Activated CD4-positive, alpha-beta T cell treated with anti-CD3 and anti-CD28 coated beads, Interleukin-2, Interleukin-4, amounts not matched to agents 100 ng/mL and 50 ng/mL, durations not matched to agents 16 hours and 8 hours (primary cell): Measurements from ENCODE around the gene ADCY5.
"Not testable (repeated sequence)": the region's sequence is repeated elsewhere in the genome, so short reads cannot be mapped to it uniquely, and the experiment has no call there.

ENCODE experiments used
- DNase-seq: peaks from one replicate; pipeline ENCODE4 v3.0.0-alpha.2; 2020; ENCODE audit warnings: low spot score

ADCY5 gene

GRCh38 chr3:123448536-123449101, at the start of gene ADCY5:
ADCY5 (minus strand) TSS chr3:123449090; CDS start chr3:123448545, 545 bp downstream.
- DNase-seq = no peak

- DNase-seq = no peak
Observed at GRCh38 chr3:123493912-123494311, 45.0 kb upstream of the ADCY5 start.

GRCh38 chr3:123491966-123492587, 43.2 kb upstream of the ADCY5 start:
- DNase-seq = no peak

- DNase-seq = peak; percentile 44
Observed at GRCh38 chr3:123489400-123490004, 40.6 kb upstream of the ADCY5 start.

- DNase-seq = no peak
Observed at GRCh38 chr3:123488645-123489347, 39.9 kb upstream of the ADCY5 start.

DNA sequence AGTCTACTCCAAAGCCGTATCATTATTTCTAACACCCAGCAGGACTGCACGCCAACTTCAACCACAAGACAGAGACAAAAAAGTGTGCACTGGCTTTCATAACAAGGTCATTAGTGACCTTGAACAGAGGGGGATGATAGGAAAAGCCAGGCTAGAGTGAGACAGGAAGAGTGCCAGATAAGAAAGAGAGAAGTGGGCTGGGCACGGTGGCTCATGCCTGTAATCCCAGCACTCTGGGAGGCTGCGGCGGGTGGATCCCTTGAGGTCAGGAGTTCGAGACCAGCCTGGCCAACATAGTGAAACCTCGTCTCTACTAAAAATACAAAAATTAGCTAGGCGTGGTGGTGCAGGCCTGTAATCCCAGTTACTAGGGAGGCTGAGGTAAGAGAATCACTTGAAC, 38.2 kb upstream of the ADCY5 start:
- DNase-seq = not testable (repeated sequence)

GRCh38 chr3:123486460-123486859, 37.6 kb upstream of the ADCY5 start:
- no peak for DNase-seq

- no peak for DNase-seq
Observed at GRCh38 chr3:123485551-123485950, 36.7 kb upstream of the ADCY5 start.

DNA sequence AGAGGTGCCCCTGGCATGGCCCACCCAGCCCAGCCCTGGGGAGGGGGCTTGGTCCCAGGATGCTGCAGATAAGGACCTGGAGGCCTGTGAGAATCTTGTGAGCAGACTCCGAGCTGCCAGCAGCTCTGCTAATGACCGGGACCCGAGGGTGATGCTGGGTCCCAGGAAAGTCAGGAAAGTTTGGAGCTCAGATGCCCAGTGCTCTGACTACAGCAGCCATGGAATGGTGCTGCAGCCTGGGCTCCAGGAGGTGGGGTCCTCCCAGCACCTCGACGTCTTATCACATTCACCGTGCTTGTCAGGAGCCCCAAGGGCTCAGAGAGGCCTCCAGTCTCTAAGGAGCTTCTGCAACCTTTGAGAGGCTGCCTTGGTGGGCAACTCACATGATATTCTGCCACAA, 34.3 kb upstream of the ADCY5 start:
- no peak for DNase-seq

DNA sequence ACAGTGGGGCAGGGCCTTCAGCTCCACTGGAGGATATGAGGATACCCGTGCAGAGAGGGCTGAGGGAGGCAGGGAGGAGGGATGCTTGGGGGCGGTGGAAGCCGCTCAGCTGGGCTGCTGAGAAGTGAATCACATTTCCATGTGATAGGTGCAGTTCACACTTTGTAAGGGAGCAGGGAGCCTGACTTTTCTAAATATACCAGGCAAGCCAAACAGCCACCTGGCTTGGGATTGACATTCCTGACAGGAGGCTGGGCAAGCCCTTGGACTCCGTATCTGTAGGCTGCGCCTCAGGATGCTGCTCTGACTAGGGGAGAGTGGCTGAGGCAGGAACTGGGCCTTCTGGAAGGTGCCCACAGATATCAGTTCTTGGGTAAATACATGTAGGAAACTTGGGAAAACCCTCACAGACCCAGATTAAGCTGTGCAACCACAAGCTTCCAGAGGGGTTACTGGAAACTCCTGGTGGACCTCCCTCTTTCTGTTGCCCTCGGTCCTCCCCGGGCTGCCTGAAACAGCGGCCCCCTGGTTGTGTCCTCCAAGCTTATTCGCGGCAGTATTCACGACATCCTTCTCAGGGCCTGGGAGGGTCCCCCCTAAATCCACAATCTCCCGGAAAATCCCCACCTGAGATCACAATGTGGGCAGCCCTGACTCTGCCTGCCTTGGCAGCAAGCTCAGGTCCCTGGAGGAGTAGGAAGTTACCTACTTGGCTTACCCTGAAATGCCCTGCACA, 33.0 kb upstream of the ADCY5 start:
- DNase-seq = no peak

GRCh38 chr3:123481071-123481470, 32.2 kb upstream of the ADCY5 start:
- no peak for DNase-seq

DNA sequence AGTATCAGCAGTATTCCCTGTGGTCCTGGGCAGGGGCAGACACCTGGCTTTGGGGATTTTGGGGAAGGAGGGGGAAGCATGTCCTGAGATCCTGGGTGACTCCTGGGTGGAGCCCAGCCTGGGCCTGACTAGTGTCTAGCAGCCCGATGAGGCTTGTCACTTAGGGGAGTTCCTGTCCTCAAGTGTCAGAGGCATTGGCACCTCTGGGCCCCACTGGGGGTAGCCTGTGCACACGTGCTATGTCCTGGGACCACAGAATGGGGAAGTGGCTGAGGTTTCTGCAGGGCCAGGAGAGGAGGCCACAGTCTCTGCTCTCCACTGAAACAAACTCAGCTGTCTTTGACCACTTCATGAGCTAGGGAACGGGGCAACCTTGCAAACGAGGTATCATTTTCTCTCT, 31.5 kb upstream of the ADCY5 start:
- DNase-seq = no peak

GRCh38 chr3:123479891-123480290, 31.0 kb upstream of the ADCY5 start:
- DNase-seq = no peak

DNA sequence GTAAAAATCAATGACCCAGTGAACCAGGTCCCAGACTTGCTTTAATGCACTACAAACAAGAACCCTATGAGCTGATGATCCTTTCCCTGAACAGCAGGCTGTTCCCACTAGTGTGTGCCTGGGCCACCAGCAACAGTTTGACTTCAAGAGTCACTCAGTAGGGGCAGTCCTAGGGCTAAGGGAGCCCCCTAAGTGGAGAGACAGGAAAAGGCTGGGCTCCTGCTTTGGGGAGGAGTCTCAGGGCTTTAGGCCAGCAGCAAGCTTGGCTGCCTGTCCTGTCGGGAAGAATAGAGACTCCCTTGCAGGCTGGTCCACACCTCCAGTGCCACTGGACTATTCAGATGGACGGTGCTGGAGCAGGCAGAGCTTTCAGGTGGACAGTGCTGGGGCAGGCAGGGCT, 29.4 kb upstream of the ADCY5 start:
- DNase-seq = no peak

DNA sequence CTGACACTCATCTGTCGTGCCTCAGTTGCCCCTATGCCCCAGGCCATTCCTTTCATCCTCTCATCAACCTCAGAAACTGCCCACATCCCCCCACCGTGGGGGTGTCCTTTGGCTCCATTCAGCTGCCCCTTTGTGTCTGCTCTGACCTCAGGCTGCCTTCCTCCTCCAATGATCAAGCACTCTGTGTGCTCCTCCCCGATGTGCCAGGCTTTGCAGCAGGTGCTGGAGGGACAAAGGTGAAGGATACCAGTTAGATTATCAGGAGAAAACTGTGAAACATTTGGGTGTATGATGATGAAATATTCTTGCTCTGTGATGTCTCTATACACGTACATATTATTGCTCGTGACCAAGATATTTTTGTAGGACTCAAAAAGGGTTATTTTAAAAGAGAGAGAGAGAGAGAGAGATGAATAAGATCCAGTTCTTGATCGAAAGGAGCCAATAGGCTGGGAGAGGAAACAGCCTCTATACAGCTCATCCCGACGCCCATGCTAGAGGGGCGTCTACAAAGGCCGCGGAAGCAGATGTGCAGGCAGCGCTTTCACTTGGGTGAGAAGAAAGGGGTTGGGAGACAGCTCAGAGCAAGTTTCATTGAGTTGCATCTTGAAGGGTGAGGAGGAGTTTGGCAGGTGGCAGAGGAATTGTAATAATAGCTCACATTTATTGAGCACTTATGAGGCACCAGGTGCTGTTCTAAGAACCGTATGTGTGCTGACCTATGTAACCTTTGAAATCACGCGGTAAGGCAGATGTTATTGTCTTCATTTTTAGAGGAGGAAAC, 28.3 kb upstream of the ADCY5 start:
- no peak for DNase-seq

- DNase-seq = no peak
Observed at GRCh38 chr3:123475786-123476185, 26.9 kb upstream of the ADCY5 start.

- no peak for DNase-seq
Observed at GRCh38 chr3:123471106-123471505, 22.2 kb upstream of the ADCY5 start.

- no peak for DNase-seq
Observed at GRCh38 chr3:123469323-123469995, 20.6 kb upstream of the ADCY5 start.

GRCh38 chr3:123467046-123467445, 18.2 kb upstream of the ADCY5 start:
- no peak for DNase-seq

DNA sequence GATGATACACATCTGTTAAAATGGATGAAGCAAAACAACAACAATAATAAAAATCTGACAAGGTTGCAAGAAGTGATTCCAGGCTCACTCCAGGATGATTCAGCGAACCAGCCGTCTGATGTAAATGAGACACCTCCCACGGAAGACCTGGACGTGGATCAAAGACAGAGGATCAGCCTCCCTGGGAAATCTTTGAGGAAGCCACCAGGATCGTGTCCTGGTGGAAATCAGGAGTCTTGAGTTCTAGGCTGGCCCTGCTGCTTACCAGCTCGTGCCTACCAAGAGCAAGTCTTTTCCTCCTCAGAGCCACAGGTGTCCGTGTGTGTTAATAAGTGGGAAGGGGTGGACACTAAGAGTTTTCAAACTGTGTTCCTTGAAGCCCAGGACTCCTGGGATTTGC, 15.3 kb upstream of the ADCY5 start:
- no peak for DNase-seq

DNA sequence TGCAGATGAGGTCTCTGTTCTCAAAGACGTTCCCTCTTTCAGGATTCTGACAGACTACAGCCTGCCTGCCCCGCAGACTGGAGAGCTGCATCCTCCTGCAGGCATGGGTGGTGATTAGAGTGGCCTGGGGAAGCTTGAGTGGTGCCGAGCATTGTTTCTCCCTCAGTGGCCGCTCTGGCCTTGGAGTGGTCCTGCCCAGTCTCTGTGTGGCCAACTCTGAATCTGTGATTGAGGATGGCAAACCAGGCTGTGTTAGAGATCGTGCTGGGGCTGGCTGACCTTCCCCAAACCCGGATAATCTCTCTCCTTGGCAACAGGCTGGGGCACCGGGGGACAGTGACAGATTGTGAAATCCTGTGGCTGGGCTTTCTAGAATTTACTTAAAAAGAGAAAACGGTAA, 11.0 kb upstream of the ADCY5 start:
- no peak for DNase-seq
